HEK293 (cell line): ENCODE measurements around the gene PKLR.

Source experiments
- CTCF ChIA-PET: fragments of 350-600 bp; formaldehyde crosslinking; extraction: SDS; loops from one replicate; lab custom pipeline; 2021; ENCODE audit warnings: antibody characterized with exemption; lab: Yijun Ruan, JAX
- POLR2A ChIA-PET: fragments of 300-600 bp; formaldehyde crosslinking; extraction: SDS; loops from one replicate; lab custom pipeline; 2020; ENCODE audit warnings: antibody characterized with exemption, inconsistent platforms; lab: Yijun Ruan, JAX
- H3K27ac ChIP-seq: fragments of 200-500 bp; sonication (Bioruptor generic); 2 replicates; pipeline ENCODE4 v1.5.1; 2014; ENCODE audit warnings: low read depth, low read length, control low read depth, inconsistent platforms; ENCODE audit errors: extremely low read depth
- H3K36me3 ChIP-seq, 2 experiments: fragments of 200-500 bp in 1 of 2; sonication (Bioruptor generic) in 1 of 2; 1 replicate in 1 of 2; 2 replicates in 1 of 2; pipeline ENCODE4 v1.5.1; 2014 to 2017; ENCODE audit warnings: inconsistent platforms in 2 of 2, low read length in 2 of 2; ENCODE audit not compliant: control insufficient read depth in 2 of 2, insufficient read depth in 1 of 2
- H3K4me1 ChIP-seq: fragments of 200-500 bp; sonication (Bioruptor generic); 2 replicates; pipeline ENCODE4 v1.5.1; 2014; ENCODE audit warnings: mild to moderate bottlenecking, low read length, inconsistent platforms; ENCODE audit not compliant: control insufficient read depth, insufficient read depth
- H3K4me3 ChIP-seq: 2 replicates; pipeline ENCODE4 v1.5.1; 2011; ENCODE audit warnings: low read depth, mild to moderate bottlenecking, control low read depth, low read length, moderate library complexity
- H3K9me3 ChIP-seq: fragments of 200-500 bp; sonication (Bioruptor generic); 2 replicates; pipeline ENCODE4 v1.5.1; 2014; ENCODE audit warnings: low read depth, low read length, inconsistent platforms; ENCODE audit not compliant: control insufficient read depth, insufficient read depth
- EGR2 ChIP-seq: fragments of 450-650 bp; formaldehyde crosslinking; IDR thresholded peaks from 2 replicates; pipeline ENCODE4 v1.5.1; 2016; ENCODE audit warnings: low read depth, missing biosample characterization, missing genetic modification characterization
- GFI1B ChIP-seq: fragments of 450-650 bp; formaldehyde crosslinking; IDR thresholded peaks from 2 replicates; pipeline ENCODE4 v1.5.1; 2016; ENCODE audit warnings: missing biosample characterization, missing genetic modification characterization
- IKZF3 ChIP-seq: fragments of 450-650 bp; IDR thresholded peaks from 2 replicates; pipeline ENCODE4 v1.5.0; 2018; ENCODE audit warnings: missing biosample characterization, mild to moderate bottlenecking, missing genetic modification characterization, moderate library complexity
- PRDM1 ChIP-seq: fragments of 450-650 bp; formaldehyde crosslinking; IDR thresholded peaks from 2 replicates; pipeline ENCODE4; 2016; ENCODE audit warnings: missing biosample characterization, missing genetic modification characterization
- REPIN1 ChIP-seq: fragments of 450-650 bp; formaldehyde crosslinking; IDR thresholded peaks from 2 replicates; pipeline ENCODE4 v1.5.1; 2017; ENCODE audit warnings: missing biosample characterization, missing genetic modification characterization, low read depth
- SALL2 ChIP-seq: fragments of 450-650 bp; formaldehyde crosslinking; IDR thresholded peaks from 2 replicates; pipeline ENCODE4 v1.5.0; 2017; ENCODE audit warnings: missing biosample characterization, mild to moderate bottlenecking, missing genetic modification characterization, borderline replicate concordance
- SP2 ChIP-seq: fragments of 450-650 bp; formaldehyde crosslinking; IDR thresholded peaks from 2 replicates; pipeline ENCODE4 v1.5.1; 2016; ENCODE audit warnings: missing biosample characterization, missing genetic modification characterization
- SP3 ChIP-seq: fragments of 450-650 bp; formaldehyde crosslinking; IDR thresholded peaks from 2 replicates; pipeline ENCODE4 v1.5.1; 2016; ENCODE audit warnings: missing biosample characterization, missing genetic modification characterization
- ZBTB20 ChIP-seq: fragments of 450-650 bp; formaldehyde crosslinking; IDR thresholded peaks from 2 replicates; pipeline ENCODE4 v1.5.1; 2016; ENCODE audit warnings: missing biosample characterization, missing genetic modification characterization
- ZIC2 ChIP-seq: fragments of 450-650 bp; formaldehyde crosslinking; IDR thresholded peaks from 2 replicates; pipeline ENCODE4 v1.5.1; 2016; ENCODE audit warnings: missing biosample characterization, missing genetic modification characterization
- ZNF16 ChIP-seq: fragments of 450-650 bp; formaldehyde crosslinking; IDR thresholded peaks from 2 replicates; pipeline ENCODE4 v1.5.1; 2016; ENCODE audit warnings: low read depth, missing biosample characterization, missing genetic modification characterization
- ZNF184 ChIP-seq: fragments of 450-650 bp; IDR thresholded peaks from 2 replicates; pipeline ENCODE4 v1.5.1; 2018; ENCODE audit warnings: missing biosample characterization, mild to moderate bottlenecking, missing genetic modification characterization
- ZNF2 ChIP-seq: fragments of 450-650 bp; formaldehyde crosslinking; IDR thresholded peaks from 2 replicates; pipeline ENCODE4 v1.5.1; 2016; ENCODE audit warnings: missing biosample characterization, missing genetic modification characterization
- ZNF23 ChIP-seq: fragments of 450-650 bp; formaldehyde crosslinking; IDR thresholded peaks from 2 replicates; pipeline ENCODE4 v1.5.1; 2016; ENCODE audit warnings: missing biosample characterization, missing genetic modification characterization, borderline replicate concordance
- ZNF266 ChIP-seq: fragments of 450-650 bp; formaldehyde crosslinking; IDR thresholded peaks from 2 replicates; pipeline ENCODE4 v1.5.1; 2016; ENCODE audit warnings: missing biosample characterization, missing genetic modification characterization, low read depth
- ZNF302 ChIP-seq: fragments of 450-650 bp; formaldehyde crosslinking; IDR thresholded peaks from 2 replicates; pipeline ENCODE4 v1.5.1; 2016; ENCODE audit warnings: missing biosample characterization, missing genetic modification characterization, low read depth
- ZNF350 ChIP-seq: fragments of 450-650 bp; formaldehyde crosslinking; IDR thresholded peaks from 2 replicates; pipeline ENCODE4 v1.5.0; 2017; ENCODE audit warnings: missing biosample characterization, mild to moderate bottlenecking, missing genetic modification characterization
- ZNF366 ChIP-seq: fragments of 450-650 bp; formaldehyde crosslinking; conservative IDR thresholded peaks from 2 replicates; pipeline ENCODE4 v1.5.1; 2016; ENCODE audit warnings: missing biosample characterization, missing genetic modification characterization
- ZNF37A ChIP-seq: fragments of 450-650 bp; IDR thresholded peaks from 2 replicates; pipeline ENCODE4 v1.5.1; 2018; ENCODE audit warnings: missing biosample characterization, missing genetic modification characterization
- ZNF473 ChIP-seq: fragments of 450-650 bp; formaldehyde crosslinking; IDR thresholded peaks from 2 replicates; pipeline ENCODE4 v1.5.1; 2017; ENCODE audit warnings: missing biosample characterization, missing genetic modification characterization
- ZNF510 ChIP-seq: fragments of 450-650 bp; formaldehyde crosslinking; IDR thresholded peaks from 2 replicates; pipeline ENCODE4 v1.5.1; 2018; ENCODE audit warnings: mild to moderate bottlenecking, missing genetic modification characterization, missing biosample characterization; ENCODE audit not compliant: insufficient replicate concordance
- ZNF776 ChIP-seq: fragments of 450-650 bp; formaldehyde crosslinking; IDR thresholded peaks from 2 replicates; pipeline ENCODE4 v1.5.0; 2017; ENCODE audit warnings: missing biosample characterization, missing genetic modification characterization, borderline replicate concordance
- TF ChIP-seq, protein P1 (sequence below): fragments of 450-650 bp; IDR thresholded peaks from 2 replicates; pipeline ENCODE4 v1.5.1; 2018; ENCODE audit warnings: missing biosample characterization, missing genetic modification characterization
- TF ChIP-seq, protein P2 (sequence below): fragments of 450-650 bp; formaldehyde crosslinking; IDR thresholded peaks from 2 replicates; pipeline ENCODE4 v1.5.1; 2016; ENCODE audit warnings: missing biosample characterization, missing genetic modification characterization
- TF ChIP-seq, protein P3 (sequence below): fragments of 450-650 bp; formaldehyde crosslinking; IDR thresholded peaks from 2 replicates; pipeline ENCODE4 v1.5.1; 2016; ENCODE audit warnings: missing biosample characterization, missing genetic modification characterization
- TF ChIP-seq, protein P4 (sequence below): fragments of 450-650 bp; formaldehyde crosslinking; IDR thresholded peaks from 2 replicates; pipeline ENCODE4 v1.5.1; 2016; ENCODE audit warnings: missing biosample characterization, missing genetic modification characterization
- TF ChIP-seq, protein P5 (sequence below): fragments of 450-650 bp; formaldehyde crosslinking; IDR thresholded peaks from 2 replicates; pipeline ENCODE4; 2016; ENCODE audit warnings: missing biosample characterization, missing genetic modification characterization

PKLR gene

DNA sequence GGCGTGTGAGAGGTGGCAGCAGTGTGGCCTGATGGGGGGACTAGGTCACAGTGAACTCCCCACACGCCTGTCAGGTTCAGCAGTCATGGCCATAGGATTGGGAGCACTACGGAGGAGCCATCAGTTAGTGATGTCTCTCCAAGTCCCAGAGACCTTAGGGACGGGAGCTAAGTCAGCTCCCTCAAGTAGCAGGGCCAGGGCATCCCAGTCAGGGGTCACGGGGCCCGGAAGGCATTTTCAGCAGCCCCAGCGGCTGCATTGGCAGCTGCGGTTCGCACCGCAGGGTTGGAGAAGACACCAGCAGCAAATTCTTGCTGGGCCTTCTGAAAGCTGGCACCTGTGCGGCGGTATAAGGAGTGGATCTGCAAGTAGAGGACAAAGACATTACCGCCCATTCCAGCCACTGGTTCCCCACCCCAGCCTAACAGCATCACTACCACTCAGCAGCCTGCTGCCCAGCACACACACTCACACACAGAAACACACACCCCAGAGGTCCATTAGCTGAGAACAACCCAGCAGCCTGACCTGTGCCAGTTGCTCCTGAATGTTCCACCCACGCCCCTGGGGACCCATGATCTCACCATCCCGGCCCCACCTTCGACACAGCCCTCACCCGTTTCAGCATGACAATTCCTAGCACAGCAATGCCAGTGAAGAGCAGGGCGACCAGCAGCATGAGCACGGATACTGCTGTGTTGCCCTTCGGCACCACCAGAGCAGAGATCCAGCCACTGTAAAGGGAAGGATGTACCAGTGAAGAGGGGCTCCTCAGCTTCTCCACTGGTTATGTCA, 45.0 kb downstream of the PKLR start (continued):
- no peak for TF ChIP-seq REPIN1 (tag by site-specific recombination)
- peak; percentile 31 for TF ChIP-seq ZBTB20 (tag by site-specific recombination)
- no peak for TF ChIP-seq ZNF776
- TF ChIP-seq, all 188 proteins: peak for 19

DNA sequence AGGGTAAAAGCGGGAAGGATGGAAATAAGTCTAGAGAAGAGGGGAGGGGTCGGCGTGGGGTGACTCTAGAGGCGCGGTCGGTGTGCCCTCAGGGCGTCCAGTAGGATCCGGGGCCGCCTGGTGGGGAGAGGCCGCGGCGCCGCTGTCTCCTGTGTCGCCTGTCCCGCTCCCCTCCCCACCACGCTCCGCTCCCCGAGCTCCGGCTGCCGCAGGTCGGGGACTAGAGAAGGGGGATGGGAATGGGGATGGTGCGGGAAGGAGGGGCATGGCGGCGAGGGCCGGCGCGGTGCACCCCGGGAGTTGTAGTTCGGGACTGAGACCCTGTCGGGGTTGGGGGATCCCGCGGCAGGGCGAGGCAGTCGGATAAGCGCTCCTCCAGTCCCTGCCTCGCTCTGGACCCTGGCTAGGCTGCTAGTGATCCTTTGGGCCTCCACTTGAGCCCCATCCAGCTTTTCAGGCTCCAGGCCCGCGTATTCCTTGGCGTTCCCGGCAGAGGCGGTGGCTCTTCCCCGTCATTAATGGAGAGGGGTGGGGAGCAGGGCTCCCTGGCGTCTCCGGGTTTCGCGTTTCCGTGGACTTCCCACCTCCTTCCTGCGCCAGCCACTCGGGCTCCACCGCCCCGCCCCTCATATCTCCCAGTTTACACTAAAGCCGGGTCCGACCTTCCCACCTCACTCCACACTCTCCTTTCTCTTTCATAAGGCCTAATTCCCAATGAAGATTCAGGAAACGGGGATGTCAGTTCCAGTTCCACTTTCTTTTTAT, 45.8 kb downstream of the PKLR start, which contains the start of gene ENTREP3:
ENTREP3 (minus strand) TSS at position 241 of the 765 bp plus-strand sequence. CDS start 606 bp downstream, outside the sequence.
- H3K4me1 ChIP-seq, result no peaks in the 10 kb centered on the region
- peaks cover 0 to 56% of the 10 kb centered on the region in 2 experiments; a peak in 2 of 3 replicates for H3K36me3 ChIP-seq
- POLR2A ChIA-PET, result interaction anchor here (0.8 to 3.7 kb wide), 7 partner anchors 10 to 82 kb away, joined by 3 to 28 read pairs (median 4); partner anchors contain the start of genes CLK2, FDPS and KRTCAP2
- CTCF ChIA-PET, result interaction anchor here (0.6 to 1.0 kb wide), 5 partner anchors 10 to 315 kb away, joined by 3 to 4 read pairs (median 3); no protein-coding TSS in a partner anchor
- peak within 1 kb of the TSS; percentile 72 for H3K27ac ChIP-seq
- peak within 1 kb of the TSS; percentile 73 for H3K4me3 ChIP-seq
- no peaks in the 10 kb centered on the region for H3K9me3 ChIP-seq
- TF ChIP-seq ZNF23 (tag by site-specific recombination), result no peak
- no peak for TF ChIP-seq ZNF302 (tag by site-specific recombination)
- TF ChIP-seq, protein P1, sequence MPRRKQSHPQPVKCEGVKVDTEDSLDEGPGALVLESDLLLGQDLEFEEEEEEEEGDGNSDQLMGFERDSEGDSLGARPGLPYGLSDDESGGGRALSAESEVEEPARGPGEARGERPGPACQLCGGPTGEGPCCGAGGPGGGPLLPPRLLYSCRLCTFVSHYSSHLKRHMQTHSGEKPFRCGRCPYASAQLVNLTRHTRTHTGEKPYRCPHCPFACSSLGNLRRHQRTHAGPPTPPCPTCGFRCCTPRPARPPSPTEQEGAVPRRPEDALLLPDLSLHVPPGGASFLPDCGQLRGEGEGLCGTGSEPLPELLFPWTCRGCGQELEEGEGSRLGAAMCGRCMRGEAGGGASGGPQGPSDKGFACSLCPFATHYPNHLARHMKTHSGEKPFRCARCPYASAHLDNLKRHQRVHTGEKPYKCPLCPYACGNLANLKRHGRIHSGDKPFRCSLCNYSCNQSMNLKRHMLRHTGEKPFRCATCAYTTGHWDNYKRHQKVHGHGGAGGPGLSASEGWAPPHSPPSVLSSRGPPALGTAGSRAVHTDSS, result no peak
- TF ChIP-seq, protein P2, sequence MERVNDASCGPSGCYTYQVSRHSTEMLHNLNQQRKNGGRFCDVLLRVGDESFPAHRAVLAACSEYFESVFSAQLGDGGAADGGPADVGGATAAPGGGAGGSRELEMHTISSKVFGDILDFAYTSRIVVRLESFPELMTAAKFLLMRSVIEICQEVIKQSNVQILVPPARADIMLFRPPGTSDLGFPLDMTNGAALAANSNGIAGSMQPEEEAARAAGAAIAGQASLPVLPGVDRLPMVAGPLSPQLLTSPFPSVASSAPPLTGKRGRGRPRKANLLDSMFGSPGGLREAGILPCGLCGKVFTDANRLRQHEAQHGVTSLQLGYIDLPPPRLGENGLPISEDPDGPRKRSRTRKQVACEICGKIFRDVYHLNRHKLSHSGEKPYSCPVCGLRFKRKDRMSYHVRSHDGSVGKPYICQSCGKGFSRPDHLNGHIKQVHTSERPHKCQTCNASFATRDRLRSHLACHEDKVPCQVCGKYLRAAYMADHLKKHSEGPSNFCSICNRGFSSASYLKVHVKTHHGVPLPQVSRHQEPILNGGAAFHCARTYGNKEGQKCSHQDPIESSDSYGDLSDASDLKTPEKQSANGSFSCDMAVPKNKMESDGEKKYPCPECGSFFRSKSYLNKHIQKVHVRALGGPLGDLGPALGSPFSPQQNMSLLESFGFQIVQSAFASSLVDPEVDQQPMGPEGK (tag by site-specific recombination), result peak; percentile 80
- TF ChIP-seq IKZF3 (tag by site-specific recombination), result peak; percentile 75
- TF ChIP-seq ZNF37A (tag by site-specific recombination), result no peak
- TF ChIP-seq, protein P3, sequence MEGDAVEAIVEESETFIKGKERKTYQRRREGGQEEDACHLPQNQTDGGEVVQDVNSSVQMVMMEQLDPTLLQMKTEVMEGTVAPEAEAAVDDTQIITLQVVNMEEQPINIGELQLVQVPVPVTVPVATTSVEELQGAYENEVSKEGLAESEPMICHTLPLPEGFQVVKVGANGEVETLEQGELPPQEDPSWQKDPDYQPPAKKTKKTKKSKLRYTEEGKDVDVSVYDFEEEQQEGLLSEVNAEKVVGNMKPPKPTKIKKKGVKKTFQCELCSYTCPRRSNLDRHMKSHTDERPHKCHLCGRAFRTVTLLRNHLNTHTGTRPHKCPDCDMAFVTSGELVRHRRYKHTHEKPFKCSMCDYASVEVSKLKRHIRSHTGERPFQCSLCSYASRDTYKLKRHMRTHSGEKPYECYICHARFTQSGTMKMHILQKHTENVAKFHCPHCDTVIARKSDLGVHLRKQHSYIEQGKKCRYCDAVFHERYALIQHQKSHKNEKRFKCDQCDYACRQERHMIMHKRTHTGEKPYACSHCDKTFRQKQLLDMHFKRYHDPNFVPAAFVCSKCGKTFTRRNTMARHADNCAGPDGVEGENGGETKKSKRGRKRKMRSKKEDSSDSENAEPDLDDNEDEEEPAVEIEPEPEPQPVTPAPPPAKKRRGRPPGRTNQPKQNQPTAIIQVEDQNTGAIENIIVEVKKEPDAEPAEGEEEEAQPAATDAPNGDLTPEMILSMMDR (tag by site-specific recombination), result no peak; the same call in 1 of the 2 replicates
- no peak for TF ChIP-seq ZNF184
- no peak for TF ChIP-seq ZNF510 (tag by site-specific recombination)
- no peak for TF ChIP-seq SALL2 (tag by site-specific recombination)
- TF ChIP-seq ZNF366, result no peak
- no peak for TF ChIP-seq ZNF16 (tag by site-specific recombination)
- TF ChIP-seq ZIC2 (tag by site-specific recombination), result no peak; the same call in 1 of the 2 replicates
- TF ChIP-seq EGR2 (tag by site-specific recombination), result no peak
- peak; percentile 65 for TF ChIP-seq PRDM1 (tag by site-specific recombination)
- TF ChIP-seq ZNF2 (tag by site-specific recombination), result peak; percentile 65; the same call in 1 of the 2 replicates
- TF ChIP-seq, protein P4, sequence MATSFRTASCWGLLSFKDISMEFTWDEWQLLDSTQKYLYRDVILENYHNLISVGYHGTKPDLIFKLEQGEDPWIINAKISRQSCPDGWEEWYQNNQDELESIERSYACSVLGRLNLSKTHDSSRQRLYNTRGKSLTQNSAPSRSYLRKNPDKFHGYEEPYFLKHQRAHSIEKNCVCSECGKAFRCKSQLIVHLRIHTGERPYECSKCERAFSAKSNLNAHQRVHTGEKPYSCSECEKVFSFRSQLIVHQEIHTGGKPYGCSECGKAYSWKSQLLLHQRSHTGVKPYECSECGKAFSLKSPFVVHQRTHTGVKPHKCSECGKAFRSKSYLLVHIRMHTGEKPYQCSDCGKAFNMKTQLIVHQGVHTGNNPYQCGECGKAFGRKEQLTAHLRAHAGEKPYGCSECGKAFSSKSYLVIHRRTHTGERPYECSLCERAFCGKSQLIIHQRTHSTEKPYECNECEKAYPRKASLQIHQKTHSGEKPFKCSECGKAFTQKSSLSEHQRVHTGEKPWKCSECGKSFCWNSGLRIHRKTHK (tag by site-specific recombination), result no peak
- TF ChIP-seq, protein P5, sequence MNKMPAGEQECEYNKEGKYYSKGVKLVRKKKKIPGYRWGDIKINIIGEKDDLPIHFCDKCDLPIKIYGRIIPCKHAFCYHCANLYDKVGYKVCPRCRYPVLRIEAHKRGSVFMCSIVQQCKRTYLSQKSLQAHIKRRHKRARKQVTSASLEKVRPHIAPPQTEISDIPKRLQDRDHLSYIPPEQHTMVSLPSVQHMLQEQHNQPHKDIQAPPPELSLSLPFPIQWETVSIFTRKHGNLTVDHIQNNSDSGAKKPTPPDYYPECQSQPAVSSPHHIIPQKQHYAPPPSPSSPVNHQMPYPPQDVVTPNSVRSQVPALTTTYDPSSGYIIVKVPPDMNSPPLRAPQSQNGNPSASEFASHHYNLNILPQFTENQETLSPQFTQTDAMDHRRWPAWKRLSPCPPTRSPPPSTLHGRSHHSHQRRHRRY (tag by site-specific recombination), result no peak
- TF ChIP-seq ZNF473 (tag by site-specific recombination), result no peak
- TF ChIP-seq SP2 (tag by site-specific recombination), result peak; percentile 80
- peak; percentile 88 for TF ChIP-seq SP3 (tag by site-specific recombination)
- TF ChIP-seq ZNF350 (tag by site-specific recombination), result no peak
- TF ChIP-seq GFI1B (tag by site-specific recombination), result no peak
- TF ChIP-seq ZNF266, result no peak
